ENCODE measurements around the gene S100A5.

DNA sequence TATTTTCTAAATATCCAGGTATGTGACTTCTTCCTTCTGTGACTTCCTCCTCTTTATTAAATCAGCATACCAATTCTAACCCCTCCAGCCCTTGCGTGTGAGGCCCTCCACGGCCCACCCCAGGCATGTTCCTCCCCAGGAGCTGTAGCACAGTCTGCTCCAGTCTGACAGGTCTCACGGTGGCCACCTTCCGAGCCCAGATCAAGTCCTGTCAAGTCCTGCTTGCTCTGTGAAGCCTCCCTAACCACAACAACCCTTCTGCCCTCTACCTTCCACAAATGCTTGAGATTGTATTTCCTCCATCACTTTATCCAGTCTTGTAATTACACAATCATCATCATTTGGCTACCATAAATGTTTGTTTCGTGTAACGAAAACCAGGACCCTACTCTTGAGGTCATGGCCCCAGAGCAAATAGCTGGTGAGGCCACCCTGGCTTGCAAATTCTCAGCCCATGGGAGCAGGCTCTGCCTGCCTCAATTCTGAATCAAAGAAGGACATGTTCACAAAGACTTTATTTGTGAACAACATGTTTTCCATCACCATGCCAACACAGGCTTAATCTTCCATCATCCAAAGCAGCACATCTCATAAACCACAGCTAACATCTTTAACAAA lies 47.3 kb downstream of the S100A5 start:
- TF ChIP-seq, protein P1, sequence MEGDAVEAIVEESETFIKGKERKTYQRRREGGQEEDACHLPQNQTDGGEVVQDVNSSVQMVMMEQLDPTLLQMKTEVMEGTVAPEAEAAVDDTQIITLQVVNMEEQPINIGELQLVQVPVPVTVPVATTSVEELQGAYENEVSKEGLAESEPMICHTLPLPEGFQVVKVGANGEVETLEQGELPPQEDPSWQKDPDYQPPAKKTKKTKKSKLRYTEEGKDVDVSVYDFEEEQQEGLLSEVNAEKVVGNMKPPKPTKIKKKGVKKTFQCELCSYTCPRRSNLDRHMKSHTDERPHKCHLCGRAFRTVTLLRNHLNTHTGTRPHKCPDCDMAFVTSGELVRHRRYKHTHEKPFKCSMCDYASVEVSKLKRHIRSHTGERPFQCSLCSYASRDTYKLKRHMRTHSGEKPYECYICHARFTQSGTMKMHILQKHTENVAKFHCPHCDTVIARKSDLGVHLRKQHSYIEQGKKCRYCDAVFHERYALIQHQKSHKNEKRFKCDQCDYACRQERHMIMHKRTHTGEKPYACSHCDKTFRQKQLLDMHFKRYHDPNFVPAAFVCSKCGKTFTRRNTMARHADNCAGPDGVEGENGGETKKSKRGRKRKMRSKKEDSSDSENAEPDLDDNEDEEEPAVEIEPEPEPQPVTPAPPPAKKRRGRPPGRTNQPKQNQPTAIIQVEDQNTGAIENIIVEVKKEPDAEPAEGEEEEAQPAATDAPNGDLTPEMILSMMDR (IDR thresholded peaks at IDR 0.05; ENCODE audit: low read depth, low read length): no peak
- TF ChIP-seq POLR2A (IDR thresholded peaks at IDR 0.05; ENCODE audit: extremely low read depth, insufficient read length): no peak
- TF ChIP-seq, protein P2, sequence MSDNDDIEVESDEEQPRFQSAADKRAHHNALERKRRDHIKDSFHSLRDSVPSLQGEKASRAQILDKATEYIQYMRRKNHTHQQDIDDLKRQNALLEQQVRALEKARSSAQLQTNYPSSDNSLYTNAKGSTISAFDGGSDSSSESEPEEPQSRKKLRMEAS (IDR thresholded peaks at IDR 0.05; ENCODE audit: low read depth, low read length): no peak
- no peak for TF ChIP-seq MYC (IDR thresholded peaks at IDR 0.05; ENCODE audit: low read depth, low read length)

Data from NB4 (cell line).